OCI-M2 (cell line): Measurements from ENCODE around the gene SRPX2.

Experiments
- DNase-seq: peaks from one replicate; lab custom pipeline; 2025; ENCODE audit not compliant: unreplicated experiment; lab: John Stamatoyannopoulos, UW

The SRPX2 gene

DNA sequence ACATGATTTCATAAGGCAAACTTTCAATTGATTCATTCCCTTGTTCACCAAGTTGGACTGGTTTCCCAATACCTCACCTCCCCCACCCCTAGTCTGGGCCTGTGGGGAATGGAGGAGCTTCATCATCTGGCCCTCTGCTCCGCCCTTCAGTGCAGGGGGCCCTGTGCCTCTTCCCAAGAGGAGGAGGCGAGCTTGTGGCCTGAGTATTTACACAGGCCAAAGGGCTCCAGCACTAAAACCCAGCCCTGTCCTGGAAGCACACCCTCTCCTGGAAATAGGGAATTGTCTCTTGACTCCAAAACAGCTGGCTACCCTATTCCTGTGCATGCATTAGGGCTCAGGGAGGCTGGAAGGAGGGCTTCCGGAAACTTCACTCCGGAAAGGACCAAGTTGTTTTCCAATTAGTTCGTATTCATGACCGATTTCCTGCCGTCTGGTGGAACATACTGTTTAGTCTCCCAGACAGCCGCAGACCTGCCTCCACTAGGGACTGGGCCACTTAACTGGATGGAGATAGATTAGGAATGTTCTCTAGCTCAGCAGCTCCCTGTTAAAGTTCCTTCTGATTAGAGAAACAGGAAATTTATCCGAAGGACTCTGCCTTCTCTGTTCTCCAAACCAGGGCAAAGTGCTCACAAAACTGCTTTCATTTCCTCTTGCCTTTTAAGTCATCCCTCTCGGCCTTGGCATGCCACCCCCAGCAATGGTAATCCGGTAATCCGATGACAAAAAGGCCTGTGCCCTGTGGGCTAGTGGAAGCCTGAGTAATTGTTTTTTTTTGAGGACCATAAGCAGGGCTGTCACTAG is 5.8 kb downstream of the SRPX2 start:
- DNase-seq, result no peak

DNA sequence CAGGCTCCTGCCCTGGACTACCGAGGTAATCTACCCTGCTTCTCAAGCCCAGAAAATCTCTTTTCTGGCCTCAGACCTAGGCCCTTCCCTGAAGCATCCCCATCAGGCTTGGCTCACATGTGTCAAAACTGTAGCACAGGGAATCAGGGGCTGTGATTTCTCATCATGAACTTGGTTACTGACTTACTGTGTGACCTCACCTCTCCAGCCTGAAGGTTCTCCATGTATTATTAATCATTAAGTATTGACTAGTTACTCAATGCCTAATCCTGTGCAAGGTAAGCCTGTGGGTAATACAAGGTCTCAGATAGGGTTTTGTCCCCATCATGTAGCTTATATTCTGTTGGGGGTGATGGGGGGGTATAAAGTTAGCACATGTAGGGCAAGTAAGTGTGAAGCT is 6.8 kb downstream of the SRPX2 start:
- DNase-seq, result no peak

DNA sequence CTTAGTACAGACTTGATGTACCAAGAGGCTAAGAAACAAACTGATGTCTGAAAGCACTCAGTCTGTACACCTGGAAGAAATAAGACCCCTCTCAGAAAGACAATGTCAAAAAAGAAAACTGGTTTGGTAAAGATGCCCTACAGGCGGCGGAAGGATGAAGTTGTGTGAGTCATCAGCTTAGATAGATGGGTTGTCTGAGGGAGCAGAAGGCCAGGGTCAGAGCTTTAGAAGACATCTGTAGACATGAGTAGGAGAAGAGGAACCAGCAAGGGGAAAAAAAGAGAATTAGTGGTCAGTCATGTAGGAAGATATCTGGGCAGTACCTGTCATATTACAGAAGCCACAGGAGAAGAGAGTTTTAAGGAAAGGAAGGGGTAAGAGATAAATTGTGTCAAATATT is 8.3 kb downstream of the SRPX2 start:
- no peak for DNase-seq

DNA sequence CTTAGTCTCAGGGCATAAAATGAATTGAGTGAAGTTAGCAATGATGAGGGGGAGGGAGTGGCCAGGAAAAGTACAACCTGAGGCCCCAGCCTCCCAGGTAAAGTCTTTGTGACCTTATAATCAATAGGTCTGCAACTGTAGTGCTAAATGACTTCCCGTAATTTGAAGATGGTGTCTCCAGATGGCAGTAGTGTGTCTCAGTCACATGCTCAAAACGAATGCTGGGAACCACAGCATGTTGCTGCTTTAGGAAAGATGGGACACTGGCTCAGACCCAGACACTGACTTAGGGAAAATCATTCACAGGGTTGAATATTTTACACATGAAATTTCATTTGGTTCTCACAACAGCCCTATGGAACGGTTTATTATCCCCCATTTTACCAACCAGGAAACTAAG is 10.3 kb downstream of the SRPX2 start:
- DNase-seq, result no peak

DNA sequence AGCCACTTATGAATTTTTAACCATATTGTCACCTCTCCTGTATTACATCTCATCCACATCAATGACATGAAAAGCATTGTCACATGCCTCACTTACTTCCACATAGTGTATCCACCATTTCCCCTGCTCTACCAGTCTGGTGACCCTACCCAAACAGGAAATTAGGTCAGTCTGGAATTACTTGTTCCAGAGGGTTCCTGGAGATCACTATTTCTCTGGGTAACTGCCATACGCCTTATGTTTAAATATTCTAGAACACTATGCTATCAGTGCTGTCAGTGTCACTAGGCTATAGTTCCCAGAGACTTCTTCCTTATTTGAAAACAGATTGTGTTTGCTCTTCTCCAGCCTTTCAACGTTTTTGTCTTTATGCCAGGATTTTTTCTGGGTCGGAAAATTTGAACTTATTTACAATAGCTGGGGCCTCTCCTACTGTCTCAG is 15.0 kb downstream of the SRPX2 start:
- DNase-seq, result no peak

DNA sequence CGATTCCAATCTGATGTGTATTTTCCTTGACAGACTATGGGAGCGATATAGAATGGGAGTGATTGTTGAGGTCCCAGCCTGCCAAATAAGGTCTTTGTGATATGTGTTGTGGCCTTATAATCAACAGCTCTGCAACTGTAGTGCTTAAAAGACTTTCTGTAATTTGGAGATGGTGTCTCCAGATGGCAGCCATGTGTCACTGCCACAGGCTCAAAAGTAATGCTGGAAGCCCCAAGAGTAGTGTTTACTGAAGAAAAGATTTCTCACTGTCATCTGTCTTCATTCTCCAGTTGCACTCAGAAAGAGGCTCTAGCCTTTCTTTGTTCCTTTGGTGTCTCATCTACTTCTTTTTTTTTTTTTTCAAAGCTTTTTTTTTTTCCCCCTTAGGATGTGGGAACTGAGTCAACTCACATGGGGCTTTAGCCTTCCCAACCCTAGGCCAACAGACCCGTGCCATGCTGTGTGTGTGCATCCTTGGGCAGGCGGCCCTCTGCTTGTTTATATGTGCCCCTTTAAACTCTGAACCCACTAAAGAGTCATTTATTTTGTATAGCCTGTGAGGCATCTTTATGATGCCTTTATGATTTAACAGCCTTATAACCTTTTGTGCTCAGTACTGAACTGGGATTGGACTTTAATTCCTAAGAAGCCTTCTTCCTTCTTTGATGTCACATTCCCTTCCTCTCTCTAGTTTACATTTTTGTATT is 15.6 kb downstream of the SRPX2 start:
- DNase-seq, result no peak

DNA sequence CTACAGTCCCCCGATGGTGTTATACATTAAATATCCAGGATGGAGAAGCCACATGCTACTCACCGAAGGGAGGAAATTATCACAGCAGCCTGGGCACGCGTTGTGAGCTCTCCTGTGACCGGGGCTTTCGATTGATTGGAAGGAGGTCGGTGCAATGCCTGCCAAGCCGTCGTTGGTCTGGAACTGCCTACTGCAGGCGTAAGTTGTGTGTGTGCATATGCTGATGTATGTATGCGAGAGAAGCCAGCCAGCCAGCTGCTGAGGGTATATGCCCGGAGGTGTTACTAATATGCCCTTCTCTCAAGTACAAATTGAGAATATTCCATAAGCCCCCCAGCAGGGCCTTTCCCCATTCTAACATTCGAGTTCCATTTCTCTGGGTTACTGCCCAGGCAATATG is 18.2 kb downstream of the SRPX2 start:
- no peak for DNase-seq

DNA sequence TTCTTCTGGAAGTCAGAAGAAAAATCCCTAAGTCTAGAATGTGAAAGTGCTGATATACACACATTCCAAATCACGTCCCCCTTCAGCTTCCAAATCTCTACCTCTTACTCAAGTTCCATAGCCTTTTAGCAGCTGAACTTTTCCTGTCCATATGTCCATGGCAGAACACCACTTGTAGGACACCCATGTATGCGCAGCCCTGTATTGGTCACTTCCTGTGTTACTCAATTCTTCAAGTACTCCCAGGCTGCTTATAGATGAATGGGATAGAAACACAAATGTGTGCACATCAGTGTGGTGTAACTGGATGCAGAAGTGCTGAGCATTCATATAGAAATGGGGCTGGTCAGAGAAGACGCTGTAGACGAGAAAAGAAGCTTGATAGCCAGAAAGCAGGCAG is 18.8 kb downstream of the SRPX2 start:
- no peak for DNase-seq

DNA sequence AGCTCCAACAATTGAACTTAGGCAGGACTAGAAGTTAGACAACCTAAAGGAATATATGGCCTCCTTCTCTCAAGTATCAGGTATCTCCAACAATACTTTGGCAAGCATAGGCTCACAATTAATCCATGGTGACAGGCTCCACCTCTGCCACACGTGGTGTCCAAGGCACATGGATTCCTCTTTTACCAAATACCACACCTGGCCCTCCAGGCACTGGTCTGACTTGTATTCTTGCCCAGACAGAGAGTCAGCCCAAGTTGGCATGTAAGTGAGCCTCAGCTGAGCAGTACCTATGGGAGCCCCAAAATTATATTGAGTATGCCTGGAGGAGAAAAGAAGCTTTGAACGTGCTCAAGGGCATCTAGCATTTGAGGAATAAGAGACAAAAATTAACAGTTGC is 19.6 kb downstream of the SRPX2 start:
- DNase-seq, result no peak

DNA sequence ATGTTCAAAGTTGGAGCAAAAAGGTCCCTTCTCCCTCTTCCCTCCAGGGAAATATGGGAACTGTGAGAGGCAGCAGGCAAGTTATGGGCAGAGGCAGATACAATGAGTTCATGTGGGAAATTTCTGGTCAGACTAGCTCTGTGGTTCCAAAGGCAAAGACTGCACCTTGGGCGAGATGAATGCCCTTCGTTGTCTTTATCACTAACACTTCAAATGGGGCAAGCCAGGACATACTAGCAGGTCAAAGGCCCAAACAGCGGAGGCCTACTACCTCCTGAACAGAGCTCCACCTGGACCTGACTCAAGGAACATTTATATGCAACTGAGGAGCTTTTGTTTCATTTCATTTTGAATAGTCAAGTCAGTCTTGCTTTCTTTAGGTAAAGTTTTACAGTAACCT is 29.0 kb downstream of the SRPX2 start:
- no peak for DNase-seq

DNA sequence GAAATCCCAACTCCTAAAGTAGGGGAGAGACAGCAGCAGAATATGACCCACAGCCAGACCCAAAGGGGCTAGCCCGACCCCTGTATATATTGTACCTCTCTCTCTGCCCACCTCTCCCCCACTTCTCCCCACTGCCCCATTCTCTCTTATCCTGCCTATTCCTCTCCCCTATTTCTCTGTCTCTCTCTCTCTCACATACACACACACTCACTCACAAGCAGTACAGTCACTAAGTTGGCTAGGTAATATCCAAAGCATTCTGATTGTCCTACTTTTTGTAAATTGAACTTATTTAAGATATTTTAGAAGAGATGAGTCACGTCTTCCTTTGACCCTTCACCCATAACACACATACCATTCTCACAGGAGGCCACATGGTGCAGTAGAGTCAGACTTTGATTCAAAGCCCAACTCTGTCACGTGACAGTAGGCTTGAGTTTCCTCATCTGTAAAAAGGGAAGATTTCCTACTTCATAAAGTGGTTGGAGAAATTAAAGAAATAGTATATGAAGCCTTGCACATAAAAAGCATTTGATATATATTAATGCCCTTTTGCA is 29.5 kb downstream of the SRPX2 start:
- no peak for DNase-seq

DNA sequence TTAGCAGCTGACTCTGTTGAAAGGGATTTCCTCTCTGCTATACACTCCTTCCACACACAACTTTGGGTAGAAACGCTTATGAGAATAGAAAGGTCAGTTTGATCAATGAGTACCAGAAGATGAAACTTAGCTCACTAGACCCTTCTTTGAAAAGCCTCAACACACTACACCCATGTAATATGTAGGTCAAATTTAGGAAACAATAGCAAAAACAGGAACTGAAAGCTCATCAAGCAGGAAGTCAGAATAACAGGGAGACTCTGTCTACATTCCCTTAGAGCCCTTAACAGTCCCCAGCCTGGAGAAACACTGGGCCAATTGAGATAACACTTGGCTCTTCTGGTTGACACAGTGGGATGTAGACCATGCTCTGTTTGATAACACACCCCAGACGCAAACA is 30.7 kb downstream of the SRPX2 start:
- no peak for DNase-seq

DNA sequence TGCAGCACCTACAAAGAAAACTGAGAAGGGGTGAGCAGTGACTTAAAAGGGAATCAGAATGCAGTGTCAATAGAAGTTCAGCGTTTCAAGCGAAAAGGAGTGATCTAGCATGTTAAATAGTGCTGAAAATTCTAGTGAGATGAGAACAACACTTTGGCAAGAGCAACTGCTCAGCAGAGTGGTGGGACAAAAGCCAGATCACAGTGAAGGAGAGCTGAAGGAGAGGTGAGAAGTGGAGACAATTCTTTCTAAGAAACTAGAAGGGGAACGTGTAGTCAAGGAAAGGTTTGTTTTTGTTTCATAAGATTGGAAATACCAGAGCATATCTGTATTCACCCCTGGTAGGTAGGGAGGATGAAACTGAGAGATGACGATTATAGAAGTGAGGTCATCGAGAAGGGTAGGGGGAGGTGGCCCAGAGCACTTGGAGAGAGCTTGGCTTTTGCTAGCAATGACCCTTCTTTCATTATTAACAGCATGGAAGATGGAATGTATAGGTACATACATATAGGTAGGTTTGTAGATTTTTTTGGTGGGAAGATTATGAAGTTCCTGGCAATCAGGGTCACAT is 33.7 kb downstream of the SRPX2 start:
- DNase-seq, result no peak

DNA sequence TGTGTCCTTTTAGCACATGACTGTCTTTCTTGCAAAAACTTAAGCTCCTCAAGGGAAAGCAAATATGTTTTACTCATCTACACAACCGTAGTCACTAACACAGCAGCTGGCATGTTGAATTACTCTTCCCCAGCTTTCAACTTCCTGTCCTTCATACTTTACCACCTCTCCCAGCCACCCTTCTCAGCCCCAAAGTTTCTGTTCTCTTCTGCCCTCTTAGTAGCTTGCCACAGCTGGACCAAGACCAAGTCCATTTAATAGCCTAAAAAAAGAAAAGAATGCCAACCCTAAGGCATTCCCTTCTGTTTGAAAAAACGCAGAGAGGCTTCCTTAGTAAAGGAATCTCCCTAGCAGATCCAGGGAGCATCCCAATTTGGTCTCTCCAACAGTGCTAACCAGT is 36.8 kb downstream of the SRPX2 start:
- no peak for DNase-seq

DNA sequence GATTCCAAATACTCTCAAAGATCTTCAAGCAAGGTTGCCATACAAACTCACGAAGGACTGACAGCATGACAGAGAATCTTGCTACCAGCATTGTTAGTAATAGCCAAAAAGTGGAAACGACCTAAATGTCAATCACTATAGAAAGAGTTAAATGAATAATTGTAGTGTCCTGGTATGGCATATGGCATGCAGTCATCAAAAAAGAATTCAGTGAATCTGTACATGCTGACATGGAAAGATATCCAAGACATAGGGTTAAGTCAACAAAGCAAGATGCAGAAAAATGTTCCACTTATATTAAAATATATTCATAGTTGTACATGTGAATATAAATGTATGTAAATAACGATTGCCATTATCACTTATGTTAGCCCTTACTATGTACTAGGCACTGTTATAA is 37.6 kb downstream of the SRPX2 start:
- no peak for DNase-seq

DNA sequence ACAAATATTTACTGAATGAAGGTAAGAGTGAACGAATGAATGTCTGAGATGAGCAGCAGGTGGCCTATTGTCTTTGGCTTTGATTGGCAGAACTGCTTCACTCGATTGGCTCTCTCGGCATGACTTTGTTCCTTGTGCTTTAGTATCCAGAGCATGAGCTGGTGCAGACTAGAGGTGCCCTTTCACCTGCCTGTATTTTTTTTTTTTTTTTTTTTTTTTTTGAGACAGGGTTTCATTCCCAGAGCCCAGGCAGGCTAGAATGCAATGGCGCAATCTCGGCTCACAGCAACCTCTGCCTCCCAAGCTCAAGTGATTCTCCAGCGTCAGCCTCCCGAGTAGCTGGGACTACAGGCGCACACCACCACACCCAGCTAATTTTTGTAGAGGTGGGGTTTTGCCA is 38.9 kb downstream of the SRPX2 start:
- DNase-seq, result no peak

DNA sequence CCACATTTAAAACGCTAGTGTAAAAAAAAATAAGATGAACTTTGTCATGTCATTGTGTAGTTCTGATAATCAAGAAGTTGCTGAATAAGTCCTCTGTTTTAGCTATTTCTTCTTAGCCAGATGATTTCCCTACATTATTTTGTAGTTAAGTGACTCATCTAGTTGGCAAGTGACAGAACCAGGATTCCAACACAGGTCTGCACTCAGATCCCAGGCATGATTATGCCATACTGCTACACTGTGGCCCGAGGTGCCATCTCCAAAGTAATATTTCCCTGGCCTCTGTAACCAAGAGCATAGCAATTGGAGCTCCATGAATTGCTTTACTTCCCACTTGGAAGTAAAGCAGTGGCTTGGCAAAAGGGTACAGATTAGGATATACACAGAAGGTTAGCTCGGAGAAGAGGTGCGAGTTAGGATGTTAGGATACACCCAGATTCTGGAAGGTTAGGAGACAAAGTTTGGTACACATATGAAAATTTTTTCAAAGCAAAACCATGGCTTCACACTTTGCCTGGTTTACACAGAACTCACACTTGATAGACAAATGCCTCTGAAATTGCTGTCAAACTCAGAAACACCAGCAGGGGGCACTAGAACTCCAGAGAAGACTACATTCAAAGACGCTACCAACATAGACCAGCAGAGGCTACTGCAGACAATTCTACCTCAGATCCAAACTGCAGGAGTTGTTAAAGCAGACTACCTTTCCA is 41.4 kb downstream of the SRPX2 start:
- DNase-seq, result no peak

DNA sequence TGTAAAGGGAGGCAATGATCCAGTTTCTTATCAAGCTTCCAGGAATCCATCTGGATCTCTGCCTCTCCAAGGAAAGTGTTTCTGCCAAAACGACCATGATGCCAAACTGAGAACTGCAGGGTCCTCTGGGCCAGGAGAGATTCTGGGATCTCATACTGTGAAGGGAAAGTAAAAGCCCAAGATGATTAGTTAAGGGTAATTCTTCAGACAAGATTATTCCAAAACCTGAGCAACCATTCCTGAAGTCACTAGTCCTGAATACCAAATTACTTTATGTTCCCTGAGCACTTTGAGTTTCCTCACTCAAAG is 42.0 kb downstream of the SRPX2 start:
- no peak for DNase-seq

DNA sequence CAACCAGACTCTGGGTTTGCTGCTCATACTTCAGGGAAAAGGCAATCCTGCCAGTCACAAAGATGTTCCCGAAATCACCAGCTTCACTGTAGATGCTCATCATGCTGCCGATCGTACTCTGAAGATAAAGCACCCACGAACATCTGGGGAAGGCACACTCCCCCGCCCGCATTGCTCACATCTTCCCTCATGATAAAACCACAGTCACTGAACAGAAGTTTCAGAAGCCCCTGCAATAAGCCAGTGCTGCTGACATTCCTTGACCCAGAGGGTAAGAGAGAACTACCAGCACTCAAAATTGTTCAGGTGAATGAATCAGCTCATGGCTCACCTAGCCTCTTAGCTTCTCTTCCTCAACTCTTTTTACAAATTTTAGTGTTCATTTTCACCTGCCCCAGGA is 43.1 kb downstream of the SRPX2 start:
- no peak for DNase-seq

DNA sequence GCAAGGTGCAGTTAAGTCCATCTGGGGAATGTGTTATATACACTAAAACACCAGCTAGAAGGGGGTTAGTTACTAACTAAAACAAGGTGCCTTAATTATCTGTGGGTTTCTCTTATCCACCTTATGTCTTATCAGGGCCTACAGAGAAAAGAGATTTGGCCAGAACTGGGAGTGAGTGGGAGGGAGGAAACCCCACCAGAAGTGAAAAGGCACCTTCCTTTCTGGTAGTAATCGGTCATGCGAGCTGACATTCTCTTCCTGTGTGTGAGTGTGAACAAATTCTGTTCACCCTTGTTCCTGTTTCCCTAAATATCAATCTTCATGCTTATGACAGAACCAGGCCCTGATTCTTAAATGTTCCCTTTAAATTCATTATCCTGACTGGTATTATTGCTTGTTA is 43.5 kb downstream of the SRPX2 start:
- no peak for DNase-seq

DNA sequence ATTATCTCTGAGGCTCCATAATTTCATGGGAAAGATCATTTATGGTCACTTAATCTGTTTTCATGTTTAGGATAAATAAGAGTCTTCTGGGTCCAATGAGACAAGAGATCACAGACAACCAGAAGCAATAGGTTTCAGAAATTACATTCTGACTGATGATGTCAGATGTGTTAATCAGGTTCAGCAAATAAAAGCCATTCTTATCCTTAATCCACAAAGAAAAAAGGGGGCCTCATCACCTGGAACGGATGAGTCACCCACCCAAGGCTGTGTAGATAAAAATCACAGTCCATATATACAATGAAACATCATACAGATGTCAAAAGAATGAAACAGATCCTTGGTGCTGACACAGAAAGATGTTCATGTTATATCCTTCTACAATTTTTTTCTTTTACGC is 51.3 kb downstream of the SRPX2 start:
- no peak for DNase-seq

DNA sequence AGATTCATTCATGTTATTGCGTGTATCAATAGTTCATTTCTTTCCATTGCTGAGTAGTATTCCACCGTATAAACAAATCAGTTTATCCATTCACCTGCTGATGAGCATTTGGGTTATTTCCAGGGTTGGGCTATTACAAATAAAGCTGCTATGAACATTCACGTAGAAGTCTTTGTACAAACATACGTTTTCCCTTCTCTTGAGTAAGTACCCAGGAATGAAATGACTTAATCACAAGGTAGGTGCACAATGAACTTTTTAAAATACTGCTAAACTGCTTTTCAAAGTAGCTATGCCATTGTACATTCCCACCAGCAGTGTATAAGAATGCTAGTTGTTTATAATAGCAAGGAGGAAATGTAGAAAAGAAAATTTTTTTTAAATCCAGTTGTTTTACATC is 52.0 kb downstream of the SRPX2 start:
- no peak for DNase-seq
